Neuronal stem cell (in vitro differentiated cells): ENCODE results near the gene SHROOM4.

Source experiments
- DNase-seq: peaks from one replicate; pipeline ENCODE4 v3.0.0-alpha.2; 2013; ENCODE audit warnings: low spot score
- H2AFZ ChIP-seq: one replicate; pipeline ENCODE4 v1.6.1; 2013; ENCODE audit warnings: mild to moderate bottlenecking, low read length, inconsistent platforms
- H2AK5ac ChIP-seq: 2 replicates; pipeline ENCODE4 v1.6.1; 2013; ENCODE audit warnings: low read depth, mild to moderate bottlenecking, inconsistent platforms, low read length, moderate library complexity, mixed read lengths
- H2BK120ac ChIP-seq: 2 replicates; pipeline ENCODE4 v1.6.1; 2013; ENCODE audit warnings: low read depth, mild to moderate bottlenecking, inconsistent platforms, low read length, moderate library complexity, mixed read lengths
- H2BK12ac ChIP-seq: one replicate; pipeline ENCODE4 v1.6.1; 2013; ENCODE audit warnings: low read length, inconsistent platforms
- H2BK15ac ChIP-seq: 2 replicates; pipeline ENCODE4 v1.6.1; 2013; ENCODE audit warnings: mild to moderate bottlenecking, low read length, inconsistent platforms, mixed read lengths
- H2BK5ac ChIP-seq: one replicate; pipeline ENCODE4 v1.6.1; 2013; ENCODE audit warnings: inconsistent platforms, mild to moderate bottlenecking, low read length, moderate library complexity
- H3K14ac ChIP-seq: one replicate; pipeline ENCODE4 v1.6.1; 2013; ENCODE audit warnings: low read length, inconsistent platforms
- H3K18ac ChIP-seq: 2 replicates; pipeline ENCODE4 v1.6.1; 2013; ENCODE audit warnings: low read length, inconsistent platforms
- H3K23ac ChIP-seq: 2 replicates; pipeline ENCODE4 v1.6.1; 2013; ENCODE audit warnings: low read depth, mild to moderate bottlenecking, mixed read lengths, low read length, inconsistent platforms; ENCODE audit not compliant: poor library complexity
- H3K27ac ChIP-seq: replicated peaks from 3 replicates; pipeline ENCODE4 v1.5.1; 2013; ENCODE audit warnings: low read length, inconsistent platforms
- H3K27me3 ChIP-seq, 3 experiments: 2 replicates each; pipeline ENCODE4 v1.6.1; 2013; ENCODE audit warnings: low read length in 3 of 3, mild to moderate bottlenecking in 2 of 3, inconsistent platforms in 1 of 3, low read depth in 1 of 3, mixed read lengths in 1 of 3, moderate library complexity in 1 of 3; ENCODE audit not compliant: control insufficient read depth in 3 of 3, insufficient read depth in 3 of 3
- H3K36me3 ChIP-seq, 2 donors: replicated peaks in 1 of 2; 2 replicates each; pipeline ENCODE4 v1.6.1; 2013; ENCODE audit warnings: low read length in 2 of 2; ENCODE audit not compliant: control insufficient read depth in 2 of 2, insufficient read depth in 2 of 2
- H3K4ac ChIP-seq: 2 replicates; pipeline ENCODE4 v1.6.1; 2013; ENCODE audit warnings: inconsistent platforms, mild to moderate bottlenecking, low read length, moderate library complexity
- H3K4me1 ChIP-seq, 2 donors: 1 replicate in 1 of 2; 2 replicates in 1 of 2; pipeline ENCODE4 v1.6.1; 2013; ENCODE audit warnings: low read length in 2 of 2, low read depth in 1 of 2; ENCODE audit not compliant: control insufficient read depth in 2 of 2, insufficient read depth in 1 of 2
- H3K4me2 ChIP-seq: one replicate; pipeline ENCODE4 v1.6.1; 2013; ENCODE audit warnings: mild to moderate bottlenecking, low read length, inconsistent platforms; ENCODE audit not compliant: insufficient read depth, poor library complexity, severe bottlenecking
- H3K4me3 ChIP-seq, 2 donors: 2 replicates each; pipeline ENCODE4 v1.5.1; 2013; ENCODE audit warnings: low read length in 2 of 2, mild to moderate bottlenecking in 2 of 2, inconsistent platforms in 1 of 2, moderate library complexity in 1 of 2
- H3K79me1 ChIP-seq: one replicate; pipeline ENCODE4 v1.6.1; 2013; ENCODE audit warnings: low read depth, mild to moderate bottlenecking, inconsistent platforms, low read length, moderate library complexity
- H3K9ac ChIP-seq: one replicate; pipeline ENCODE4 v1.6.1; 2013; ENCODE audit warnings: mild to moderate bottlenecking, low read depth, low read length, inconsistent platforms; ENCODE audit not compliant: poor library complexity
- H3K9me3 ChIP-seq, 2 donors: replicated peaks in 1 of 2; 2 replicates each; pipeline versions ENCODE3 to v1.6.1; 2013; ENCODE audit warnings: low read length in 2 of 2, mild to moderate bottlenecking in 2 of 2, inconsistent platforms in 1 of 2, low read depth in 1 of 2, mixed read lengths in 1 of 2, moderate library complexity in 1 of 2; ENCODE audit not compliant: control insufficient read depth in 2 of 2, insufficient read depth in 1 of 2
- H4K8ac ChIP-seq: one replicate; pipeline ENCODE4 v1.6.1; 2013; ENCODE audit warnings: low read depth, mild to moderate bottlenecking, inconsistent platforms, low read length, moderate library complexity
- H4K91ac ChIP-seq: one replicate; pipeline ENCODE4 v1.6.1; 2013; ENCODE audit warnings: low read length, low read depth, mild to moderate bottlenecking, inconsistent platforms; ENCODE audit not compliant: poor library complexity
- WGBS, 2 donors: extraction: QIAGEN DNeasy Blood & Tissue Kit; methylation state at CpG; one replicate each; pipeline ENCODE4 v1.1.7; 2013; ENCODE audit warnings: missing lambda C conversion rate in 2 of 2, mixed read lengths in 1 of 2; ENCODE audit not compliant: insufficient read length in 2 of 2, insufficient replicate concordance in 1 of 2; ENCODE audit errors: extremely low coverage in 2 of 2; 5-methylcytosine and 5-hydroxymethylcytosine counted together

Gene SHROOM4

DNA sequence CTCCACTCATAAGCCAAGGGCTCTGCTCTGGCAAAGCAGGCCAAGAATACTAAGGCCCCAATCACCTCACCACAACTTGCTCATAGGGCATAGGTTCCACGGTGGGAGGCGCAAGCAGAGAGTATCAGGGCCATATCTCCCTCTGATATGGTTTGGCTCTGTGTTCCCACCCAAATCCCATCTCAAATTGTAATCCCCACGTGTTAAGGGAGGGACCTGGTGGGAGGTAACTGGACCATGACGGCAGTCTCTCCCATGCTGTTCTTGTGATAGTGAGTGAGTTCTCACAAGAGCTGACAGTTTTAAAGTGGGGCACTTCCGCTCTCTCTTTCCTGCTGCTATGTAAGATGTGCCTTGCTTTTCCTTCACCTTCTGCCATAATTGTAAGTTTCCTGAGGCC is 88.7 kb downstream of the SHROOM4 start:
- Histone ChIP-seq H3K4me3 (no peak overlapping the region), H3K9me3 (no peaks in the 10 kb centered on the region), H3K79me1 (no peaks in the 10 kb centered on the region), H3K23ac (no peak overlapping the region), H3K4me2 (no peak overlapping the region), H3K36me3 (no peaks in the 10 kb centered on the region), H2BK5ac (no peak overlapping the region), H2AFZ (no peak overlapping the region), H3K9ac (no peak overlapping the region), H3K18ac (no peak overlapping the region), H3K27ac (no peak overlapping the region), H4K91ac (no peak overlapping the region), H3K27me3 (peaks cover 0 to 2% (median 0%) of the 10 kb centered on the region in 3 experiments), H2BK120ac (no peak overlapping the region), H3K14ac (no peak overlapping the region), H4K8ac (no peak overlapping the region), H3K4me1 (no peaks in the 10 kb centered on the region), H2BK12ac (no peak overlapping the region), H3K4ac (no peak overlapping the region), H2BK15ac (no peak overlapping the region), H2AK5ac (no peak overlapping the region)
- DNase-seq: no peak
- WGBS, 2 donors: no CpG with 5 or more reads among the region's 5 CpGs

DNA sequence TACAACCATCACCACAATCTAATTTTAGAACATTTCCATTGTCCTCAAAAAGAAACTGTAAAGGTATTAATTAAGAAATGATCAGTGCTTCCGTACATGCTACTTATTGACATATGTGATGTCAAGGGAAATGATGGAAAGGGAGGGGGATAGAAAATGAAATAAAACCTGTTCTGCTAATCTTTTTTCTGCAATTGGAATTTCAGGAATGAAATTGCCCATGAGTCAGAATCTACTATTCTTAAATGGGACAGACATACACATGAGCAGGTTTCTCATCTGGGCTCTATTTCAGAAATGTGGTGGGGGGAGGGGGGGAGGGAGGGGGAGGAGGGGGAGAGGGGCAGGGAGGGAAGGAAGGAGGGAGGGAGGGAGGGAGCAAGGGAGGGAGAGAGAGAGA is 91.0 kb downstream of the SHROOM4 start:
- Histone ChIP-seq H2BK15ac (no peak overlapping the region), H4K91ac (no peak overlapping the region), H3K9ac (no peak overlapping the region), H3K79me1 (no peaks in the 10 kb centered on the region), H3K27ac (no peak overlapping the region), H2BK120ac (no peak overlapping the region), H3K4me2 (no peak overlapping the region), H3K9me3 (no peaks in the 10 kb centered on the region), H3K36me3 (no peaks in the 10 kb centered on the region), H2BK5ac (no peak overlapping the region), H4K8ac (no peak overlapping the region), H3K4me3 (no peak overlapping the region), H3K23ac (no peak overlapping the region), H3K4ac (no peak overlapping the region), H2BK12ac (no peak overlapping the region), H3K18ac (no peak overlapping the region), H2AFZ (no peak overlapping the region), H3K27me3 (peaks cover 0 to 2% (median 0%) of the 10 kb centered on the region in 3 experiments), H3K14ac (no peak overlapping the region), H2AK5ac (no peak overlapping the region), H3K4me1 (no peaks in the 10 kb centered on the region)
- no peak for DNase-seq
- no CpG with 5 or more reads among the region's 1 CpG for WGBS, 2 donors

DNA sequence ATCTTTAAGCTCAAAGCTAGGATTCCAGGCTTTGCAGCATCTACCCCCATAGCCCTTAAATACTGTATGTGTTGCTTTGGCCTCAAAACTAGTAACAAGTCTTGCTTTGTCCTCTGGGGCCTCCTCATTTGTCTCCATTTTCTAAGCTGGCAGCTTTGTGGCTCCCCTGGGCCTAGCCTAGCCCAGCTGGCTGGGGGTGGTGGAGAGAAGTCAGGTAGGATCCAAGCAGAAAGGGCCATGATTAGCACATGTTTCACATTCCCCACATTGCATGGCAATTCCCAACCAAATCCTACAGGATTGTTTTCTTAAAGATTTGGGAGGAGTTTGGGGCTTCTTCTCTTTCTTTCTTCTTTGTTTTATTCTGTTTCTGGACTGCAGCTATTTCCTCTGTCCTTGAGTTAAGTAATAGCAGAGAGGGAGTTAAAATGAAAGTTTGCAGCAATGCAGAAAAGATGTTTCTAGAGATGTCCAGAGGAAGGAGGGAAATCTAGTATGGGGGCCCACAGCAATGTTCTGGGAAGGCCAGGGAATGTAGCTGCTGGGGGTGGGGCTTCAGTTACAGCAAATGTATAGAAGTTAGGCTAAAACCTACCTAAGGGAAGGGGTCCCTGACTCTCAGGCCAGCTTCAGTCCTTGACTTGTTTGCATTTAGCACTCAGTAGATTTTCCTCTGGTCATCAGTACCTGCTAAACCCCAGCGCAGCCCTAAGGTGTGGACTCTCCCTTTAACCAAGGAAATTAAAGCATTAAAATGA is 92.1 kb downstream of the SHROOM4 start:
- H3K79me1 ChIP-seq: no peaks in the 10 kb centered on the region
- no peak overlapping the region for H3K14ac ChIP-seq
- no peak overlapping the region for H2BK120ac ChIP-seq
- H3K4me1 ChIP-seq: no peaks in the 10 kb centered on the region
- H3K4me2 ChIP-seq: no peak overlapping the region
- no peak overlapping the region for H4K8ac ChIP-seq
- peak overlapping the region; percentile 56 for H3K27ac ChIP-seq
- DNase-seq: no peak
- no peak overlapping the region for H3K4ac ChIP-seq
- H2BK5ac ChIP-seq: no peak overlapping the region
- no peak overlapping the region for H3K4me3 ChIP-seq
- H4K91ac ChIP-seq: no peak overlapping the region
- H2AK5ac ChIP-seq: no peak overlapping the region
- WGBS, 2 donors: no CpG with 5 or more reads among the region's 1 CpG
- no peaks in the 10 kb centered on the region for H3K36me3 ChIP-seq
- H2AFZ ChIP-seq: no peak overlapping the region
- H3K18ac ChIP-seq: no peak overlapping the region
- H3K27me3 ChIP-seq: peaks cover 0 to 2% (median 0%) of the 10 kb centered on the region in 3 experiments
- H2BK12ac ChIP-seq: no peak overlapping the region
- no peaks in the 10 kb centered on the region for H3K9me3 ChIP-seq
- H3K23ac ChIP-seq: no peak overlapping the region
- no peak overlapping the region for H3K9ac ChIP-seq
- no peak overlapping the region for H2BK15ac ChIP-seq

DNA sequence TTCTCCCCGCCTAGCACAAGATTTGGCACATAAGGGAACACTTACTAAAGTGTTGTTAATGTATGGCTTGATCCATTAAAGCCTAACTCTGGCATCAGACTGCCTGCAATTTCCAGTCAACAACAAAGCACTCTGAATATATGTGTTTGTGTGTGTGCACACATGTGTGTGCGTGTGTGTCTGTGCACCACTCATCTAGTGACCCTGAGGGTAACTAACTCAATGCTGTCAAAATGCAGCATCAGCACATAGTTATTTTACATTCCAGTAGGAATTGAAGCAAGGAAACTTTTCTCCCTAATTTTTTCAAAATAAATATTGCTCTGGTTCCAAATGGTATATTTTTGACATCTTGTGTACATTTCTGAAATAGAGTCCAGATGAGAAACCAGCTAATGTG is 94.4 kb downstream of the SHROOM4 start:
- Histone ChIP-seq H2AK5ac (no peak overlapping the region), H3K79me1 (no peaks in the 10 kb centered on the region), H2AFZ (no peak overlapping the region), H4K91ac (no peak overlapping the region), H2BK5ac (no peak overlapping the region), H3K27ac (no peak overlapping the region), H3K4me3 (no peak overlapping the region), H2BK15ac (no peak overlapping the region), H3K14ac (no peak overlapping the region), H4K8ac (no peak overlapping the region), H3K27me3 (no peaks in the 10 kb centered on the region), H3K23ac (no peak overlapping the region), H3K9ac (no peak overlapping the region), H3K4me2 (no peak overlapping the region), H2BK120ac (no peak overlapping the region), H3K36me3 (no peaks in the 10 kb centered on the region), H3K18ac (no peak overlapping the region), H3K4me1 (no peaks in the 10 kb centered on the region), H2BK12ac (no peak overlapping the region), H3K9me3 (no peaks in the 10 kb centered on the region), H3K4ac (no peak overlapping the region)
- no peak for DNase-seq
- no CpG with 5 or more reads among the region's 2 CpGs for WGBS, 2 donors
